VCaP (cell line): Measurements from ENCODE around the gene CTR9.

Source experiments
- H3K27ac ChIP-seq: fragments of 450-650 bp; 2 replicates; pipeline ENCODE4 v1.5.1; 2017
- CTCF ChIP-seq: fragments of 450-650 bp; conservative IDR thresholded peaks from 2 replicates; pipeline ENCODE4 v1.5.1; 2017; ENCODE audit warnings: mild to moderate bottlenecking, moderate library complexity

Gene CTR9

DNA sequence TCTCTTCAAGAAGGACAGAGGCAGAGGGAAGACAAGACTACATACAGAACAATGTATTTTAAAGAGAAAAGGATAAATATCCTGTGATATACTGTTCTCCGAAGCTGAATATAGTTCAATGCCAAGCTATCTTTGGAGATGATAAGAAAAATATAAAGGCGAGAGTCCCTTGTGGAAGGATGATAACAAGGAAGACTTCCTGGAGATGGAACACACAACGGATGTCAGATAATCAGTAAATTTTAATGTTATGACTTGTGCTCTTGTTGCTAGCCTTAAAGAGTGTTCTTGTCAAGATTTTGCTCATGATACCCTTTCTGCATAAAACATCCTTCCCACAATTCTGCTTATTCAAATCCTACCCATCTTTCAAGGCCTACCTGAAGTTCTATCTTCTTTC is 6.8 kb upstream of the CTR9 start:
- TF ChIP-seq CTCF = no peak

GRCh38 chr11:10746871-10747270 is 4.2 kb upstream of the CTR9 start:
- TF ChIP-seq CTCF = no peak
- no peak overlapping the region for H3K27ac ChIP-seq

More for the DNA sequence above, 6.8 kb upstream of the CTR9 start:
- H3K27ac ChIP-seq = no peak overlapping the region

DNA sequence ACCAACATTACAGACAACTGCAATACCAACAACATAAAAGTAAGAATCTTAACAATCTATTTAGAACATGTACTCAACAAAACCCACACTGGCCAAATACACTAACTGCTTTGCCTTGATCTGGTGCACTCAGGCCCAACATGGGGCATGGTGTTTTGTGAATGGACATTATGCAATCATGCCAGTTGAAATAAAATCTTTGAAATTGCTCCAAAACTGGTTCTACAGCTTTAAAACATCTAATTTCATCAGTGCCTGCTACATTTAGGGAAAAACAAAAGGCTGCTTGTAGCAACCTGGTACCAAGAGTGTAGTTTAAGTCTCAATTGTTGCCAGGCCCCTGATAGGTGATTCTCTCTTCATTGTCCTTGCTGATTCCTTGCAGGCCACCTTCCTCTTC is 3.3 kb upstream of the CTR9 start:
- TF ChIP-seq CTCF = no peak
- no peak overlapping the region for H3K27ac ChIP-seq

GRCh38 chr11:10749476-10749875 is 1.6 kb upstream of the CTR9 start:
- no peak for TF ChIP-seq CTCF
- H3K27ac ChIP-seq = no peak overlapping the region

DNA sequence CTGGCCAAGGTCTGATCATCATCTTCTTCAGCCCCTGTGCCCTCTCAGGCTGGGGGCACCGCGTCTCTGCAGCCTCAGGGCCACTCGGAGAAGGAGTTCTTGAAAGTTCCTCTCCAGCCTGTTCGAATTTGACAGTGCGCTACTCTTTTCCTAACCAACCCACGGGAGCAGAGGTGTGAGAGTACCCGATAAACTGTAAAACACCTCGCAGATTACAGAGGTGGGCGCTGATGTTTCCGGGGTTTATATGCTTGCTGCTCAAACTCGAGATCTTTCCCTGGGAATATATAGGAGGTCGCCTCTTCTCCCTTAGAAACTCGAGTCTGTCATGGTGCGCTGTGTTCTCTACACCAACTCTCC is 515 bp downstream of the CTR9 start:
- no peak for TF ChIP-seq CTCF
- H3K27ac ChIP-seq = peak overlapping the region; percentile 89

DNA sequence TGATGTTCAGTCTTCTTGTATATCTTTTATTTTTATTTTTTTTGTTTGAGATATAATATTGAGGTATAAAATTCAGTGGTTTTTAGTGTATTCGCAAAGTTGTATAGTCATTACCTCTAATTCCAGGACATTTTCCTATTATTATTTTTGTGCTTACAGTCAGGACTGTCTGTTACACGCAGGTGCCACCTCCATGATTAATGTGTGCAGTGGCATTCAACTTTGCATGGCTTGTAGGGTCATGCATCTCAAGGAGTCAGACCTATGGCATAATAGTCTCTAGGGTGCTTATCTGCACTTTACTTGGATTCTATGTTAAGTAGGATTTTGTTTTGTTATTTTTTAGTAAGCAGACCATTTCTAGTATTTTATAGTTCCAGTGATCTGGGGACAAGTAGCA is 1.0 kb downstream of the CTR9 start:
- TF ChIP-seq CTCF = no peak
- peak overlapping the region; percentile 89 for H3K27ac ChIP-seq

DNA sequence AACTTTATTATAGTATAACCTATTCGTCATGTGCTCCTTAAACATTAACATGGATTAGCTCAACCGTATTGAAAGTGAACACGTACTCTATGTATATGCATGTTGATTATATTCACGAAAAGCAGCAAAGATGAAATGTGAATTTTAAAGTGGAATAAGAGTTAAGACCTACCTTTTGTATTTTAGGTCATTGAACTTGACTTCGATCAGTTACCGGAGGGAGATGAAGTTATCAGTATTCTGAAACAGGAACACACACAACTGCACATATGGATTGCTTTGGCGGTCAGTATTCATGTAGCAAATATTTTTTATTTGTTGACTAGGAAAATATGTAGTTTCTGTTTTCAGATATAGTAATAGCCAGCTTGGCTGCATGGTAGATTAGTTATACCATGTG is 1.4 kb downstream of the CTR9 start:
- TF ChIP-seq CTCF = no peak

GRCh38 chr11:10758957-10759356 is 7.9 kb downstream of the CTR9 start:
- peak; percentile 54 for TF ChIP-seq CTCF
- no peak overlapping the region for H3K27ac ChIP-seq

More for the DNA sequence above, 1.4 kb downstream of the CTR9 start:
- peak overlapping the region; percentile 89; the same call in 1 of the 2 replicates for H3K27ac ChIP-seq
